Immature natural killer cell (primary cell): Measurements from ENCODE around the gene ECSIT. TPM values are rescaled to one million over a fixed set of nuclear protein-coding genes. Genes with fewer than 3 reads are reported as not detected.

Experiments used
- polyA plus RNA-seq, 3 donors: library from polyadenylated mRNA; unstranded; fragments of 300-500 nt; fragmentation: Illumina TruSeq; gene quantifications; one replicate each; pipeline ENCODE4 v1.2.3, GENCODE V29; 2021

ECSIT gene
- polyA plus RNA-seq, 3 donors from 2014 or later, result 25.6 to 29.4 (median 26.2) TPM

Other genes with a start within 250 kb of the ECSIT start
- gene TSPAN16, start 233.0 kb downstream of the ECSIT start, polyA plus RNA-seq, result not detected
- 1 to 10 TPM; 1.6 to 2.9 (median 2.2) TPM for gene RAB3D, start 189.5 kb downstream of the ECSIT start, polyA plus RNA-seq
- 10 to 100 TPM; 73.3 to 91.2 (median 81.4) TPM for gene TMEM205, start 182.9 kb downstream of the ECSIT start, polyA plus RNA-seq
- 10 to 100 TPM; 26.5 to 32.4 (median 28.8) TPM for gene CCDC159, start 182.6 kb downstream of the ECSIT start, polyA plus RNA-seq
- gene PLPPR2, start 173.7 kb downstream of the ECSIT start, polyA plus RNA-seq, result 1 to 10 TPM; 1.2 to 2.7 (median 1.8) TPM
- gene SWSAP1, start 154.5 kb downstream of the ECSIT start, polyA plus RNA-seq, result 1 to 10 TPM; 7.0 to 8.7 (median 8.3) TPM
- gene EPOR, start 144.8 kb downstream of the ECSIT start, polyA plus RNA-seq, result 1 to 10 TPM; 3.6 to 5.8 (median 5.4) TPM
- gene RGL3, start 109.8 kb downstream of the ECSIT start, polyA plus RNA-seq, result not detected
- not detected for gene ODAD3, start 94.0 kb downstream of the ECSIT start, polyA plus RNA-seq
- 10 to 100 TPM; 13.7 to 75.6 (median 28.4) TPM for gene PRKCSH, start 93.5 kb downstream of the ECSIT start, polyA plus RNA-seq
- gene ELAVL3, start 48.1 kb downstream of the ECSIT start, polyA plus RNA-seq, result not detected
- 1 to 10 TPM in 2 of 3 donors, under 1 TPM in 1; 0.78 to 3.3 (median 1.1) TPM for gene ZNF653, start 23.3 kb downstream of the ECSIT start, polyA plus RNA-seq
- not detected for gene CNN1, start 9.7 kb upstream of the ECSIT start, polyA plus RNA-seq
- 100 to 1,000 TPM in 1 of 3 donors, 10 to 100 TPM in 2; 88.4 to 102 (median 98.3) TPM for gene ELOF1, start 30.1 kb upstream of the ECSIT start, polyA plus RNA-seq
- gene ACP5, start 48.5 kb upstream of the ECSIT start, polyA plus RNA-seq, result 10 to 100 TPM; 10.9 to 14.0 (median 13.9) TPM
- gene ZNF627, start 68.3 kb upstream of the ECSIT start, polyA plus RNA-seq, result 1 to 10 TPM; 6.1 to 9.6 (median 6.9) TPM
- gene ZNF823, start 209.8 kb upstream of the ECSIT start, polyA plus RNA-seq, result 1 to 10 TPM; 1.7 to 5.0 (median 2.4) TPM
- gene ZNF441, start 237.9 kb upstream of the ECSIT start, polyA plus RNA-seq, result 1 to 10 TPM in 2 of 3 donors, under 1 TPM in 1; 0.14 to 7.9 (median 5.2) TPM